NCI-H2227 (cell line): ENCODE measurements around the gene ZC3HAV1.
"Not testable (repeated sequence)": the region's sequence is repeated elsewhere in the genome, so short reads cannot be mapped to it uniquely, and the experiment has no call there.

ENCODE experiments used
- DNase-seq: peaks from one replicate; lab custom pipeline; 2025; ENCODE audit not compliant: unreplicated experiment; lab: John Stamatoyannopoulos, UW

The ZC3HAV1 gene

GRCh38 chr7:139112741-139113250, 3.3 kb upstream of the ZC3HAV1 start:
- DNase-seq = no peak

DNA sequence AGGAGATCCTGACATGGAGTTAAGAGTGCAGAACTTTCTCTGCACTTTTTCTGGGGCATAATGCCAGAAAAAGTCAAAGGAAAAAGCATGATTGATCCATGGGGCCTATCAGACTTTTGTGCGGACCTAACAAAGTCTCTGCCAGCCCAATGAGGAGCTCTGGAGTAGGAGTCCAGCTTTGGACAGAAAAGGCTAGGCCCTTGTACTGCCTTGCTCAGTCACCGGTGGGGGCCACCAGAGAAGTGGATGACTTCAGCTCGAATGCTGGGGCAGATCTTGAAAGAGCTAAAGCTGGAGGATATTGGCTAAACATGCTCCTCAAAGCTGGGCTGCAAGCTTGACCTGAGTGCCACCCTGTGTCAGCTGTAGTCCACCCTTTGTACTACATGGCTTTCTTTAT, 2.8 kb upstream of the ZC3HAV1 start:
- no peak for DNase-seq

- no peak for DNase-seq
These were observed 2.3 kb upstream of the ZC3HAV1 start for GRCh38 chr7:139111811-139112301.

GRCh38 chr7:139111147-139111546, 1.6 kb upstream of the ZC3HAV1 start:
- DNase-seq = no peak

DNA sequence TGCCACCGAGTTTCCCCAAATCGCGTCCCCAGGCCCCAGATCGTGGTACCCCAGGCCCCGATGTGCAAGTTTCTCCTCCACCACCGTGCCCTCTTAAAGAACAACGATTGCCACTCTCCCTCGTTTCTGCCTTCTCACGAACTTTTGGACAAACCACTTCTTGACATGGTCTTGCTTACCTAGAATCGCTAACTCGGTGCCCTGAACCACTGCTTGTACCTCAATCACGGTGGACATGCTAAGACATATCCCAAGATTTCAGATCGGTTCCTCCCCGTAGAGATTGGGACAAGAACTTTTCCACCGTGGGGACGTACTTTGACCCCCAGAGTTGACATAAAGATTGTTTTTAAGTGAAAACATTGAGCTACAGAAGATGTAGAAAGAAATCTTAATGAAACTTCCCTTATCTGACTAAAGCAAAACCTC, 477 bp upstream of the ZC3HAV1 start:
- DNase-seq = no peak

DNA sequence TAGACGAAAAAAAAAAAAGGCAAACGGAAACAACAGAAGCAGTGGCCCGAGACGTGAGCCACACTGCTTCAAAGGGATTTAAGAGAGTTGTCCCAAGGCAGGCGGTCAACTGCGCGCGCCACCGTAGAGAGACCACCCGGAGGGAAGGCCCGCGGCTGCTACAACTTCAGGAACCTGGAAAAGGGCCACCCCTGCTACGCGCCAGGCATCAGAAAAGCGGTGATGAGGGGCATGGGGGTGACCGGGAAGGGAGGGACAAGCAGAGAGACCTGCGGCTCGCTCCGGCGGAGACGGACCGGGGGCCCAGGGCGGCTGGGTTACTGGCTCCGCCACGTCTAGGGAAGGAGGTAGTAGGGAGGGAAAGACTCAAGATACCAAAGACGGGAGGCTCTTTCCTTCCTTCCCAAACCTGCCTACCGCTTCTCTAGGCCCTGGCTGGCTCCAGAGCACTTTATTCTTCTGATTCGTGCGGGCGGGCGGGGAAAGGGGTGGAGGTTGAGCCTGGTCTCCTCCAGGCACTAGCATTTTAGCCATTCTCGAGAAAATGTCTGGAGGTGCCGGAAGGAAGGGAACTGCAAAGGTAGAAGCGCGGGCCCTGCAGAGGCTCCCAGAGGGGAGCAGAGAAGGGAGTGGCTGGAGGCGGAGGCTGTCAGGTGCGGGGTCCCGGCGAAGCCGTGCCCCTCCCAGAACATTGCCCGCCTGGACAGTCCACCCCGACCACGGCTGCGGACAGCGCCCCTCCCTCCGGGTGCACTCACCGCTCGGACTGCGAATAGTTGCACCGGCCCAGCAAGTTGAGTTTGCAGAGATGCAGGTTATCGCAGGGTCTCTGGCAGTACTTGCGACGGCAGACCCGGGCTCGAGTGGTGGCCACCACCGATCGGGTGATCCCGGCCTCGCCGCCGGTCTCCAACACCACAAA, 993 bp downstream of the ZC3HAV1 start:
- peak; percentile 59 for DNase-seq

- no peak for DNase-seq
These were observed 2.6 kb downstream of the ZC3HAV1 start for GRCh38 chr7:139106959-139107358.

DNA sequence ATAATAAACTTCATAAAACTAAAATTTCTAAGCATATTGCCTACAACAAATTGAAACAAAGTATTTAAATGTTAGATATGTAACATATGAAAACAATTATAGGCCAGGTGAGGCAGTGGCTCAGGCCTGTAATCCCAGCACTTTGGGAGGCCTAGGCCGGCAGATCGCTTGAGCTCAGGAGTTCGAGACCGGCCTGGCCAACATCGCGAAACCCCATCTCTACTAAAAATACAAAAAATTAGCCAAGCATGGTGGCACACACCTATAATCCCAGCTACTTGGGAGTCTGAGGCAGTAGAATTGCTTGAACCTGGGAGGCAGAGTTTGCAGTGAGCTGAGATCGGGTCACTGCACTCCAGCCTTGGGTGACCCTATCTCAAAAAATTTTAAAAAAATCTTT, 3.3 kb downstream of the ZC3HAV1 start:
- DNase-seq = not testable (repeated sequence)

- no peak for DNase-seq
These were observed 4.0 kb downstream of the ZC3HAV1 start for GRCh38 chr7:139105484-139105883.

GRCh38 chr7:139104091-139104450, 5.4 kb downstream of the ZC3HAV1 start:
- DNase-seq = no peak

- no peak for DNase-seq
These were observed 6.3 kb downstream of the ZC3HAV1 start for GRCh38 chr7:139103057-139103815.

GRCh38 chr7:139101637-139102158, 7.8 kb downstream of the ZC3HAV1 start:
- not testable (repeated sequence) for DNase-seq

- no peak for DNase-seq
These were observed 10.2 kb downstream of the ZC3HAV1 start for GRCh38 chr7:139099172-139099947.

DNA sequence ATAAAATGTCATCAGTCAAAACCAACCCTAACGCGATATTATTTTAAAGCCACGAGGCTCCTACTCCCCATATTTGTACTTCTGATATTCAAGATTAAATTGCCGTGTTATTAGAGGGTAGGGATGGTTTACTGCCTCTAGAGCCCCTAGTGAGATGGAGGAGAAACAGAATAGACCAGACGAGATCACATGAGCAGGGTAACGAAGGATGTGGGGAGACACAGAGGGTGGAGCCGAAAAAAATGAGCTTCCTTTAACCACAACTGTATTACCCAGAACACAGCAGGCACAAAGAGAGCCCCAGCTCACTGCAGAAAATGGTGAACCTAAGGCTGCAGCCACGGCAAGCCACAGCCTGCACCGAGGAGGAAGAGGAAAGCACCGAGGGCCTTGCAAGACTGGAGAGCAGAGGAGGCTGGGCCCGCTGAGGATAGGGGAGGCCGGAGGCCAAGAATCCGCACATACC, 14.3 kb downstream of the ZC3HAV1 start:
- peak; percentile 53 for DNase-seq

DNA sequence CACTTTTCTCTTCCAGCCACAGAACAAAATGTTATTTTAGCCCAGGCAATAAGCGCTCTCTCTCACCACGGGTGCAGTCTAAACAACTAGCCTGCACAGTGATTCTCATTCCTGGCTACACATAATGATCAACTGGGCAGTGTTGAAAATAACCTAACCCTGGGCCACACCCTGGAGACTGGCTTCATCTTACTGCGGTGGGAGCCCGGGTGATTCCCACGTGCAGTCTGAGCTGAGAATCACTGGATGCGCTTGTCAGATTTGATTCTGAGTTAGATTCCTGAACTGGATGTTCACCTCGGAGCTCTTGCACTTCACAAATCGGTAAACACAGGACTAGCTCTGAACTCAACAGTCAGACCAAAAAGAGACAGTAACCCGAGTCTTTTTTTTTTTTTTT, 14.9 kb downstream of the ZC3HAV1 start:
- DNase-seq = peak; percentile 27

GRCh38 chr7:139094030-139094429, 15.5 kb downstream of the ZC3HAV1 start:
- DNase-seq = no peak

- not testable (repeated sequence) for DNase-seq
These were observed 16.0 kb downstream of the ZC3HAV1 start for GRCh38 chr7:139093512-139093911.

DNA sequence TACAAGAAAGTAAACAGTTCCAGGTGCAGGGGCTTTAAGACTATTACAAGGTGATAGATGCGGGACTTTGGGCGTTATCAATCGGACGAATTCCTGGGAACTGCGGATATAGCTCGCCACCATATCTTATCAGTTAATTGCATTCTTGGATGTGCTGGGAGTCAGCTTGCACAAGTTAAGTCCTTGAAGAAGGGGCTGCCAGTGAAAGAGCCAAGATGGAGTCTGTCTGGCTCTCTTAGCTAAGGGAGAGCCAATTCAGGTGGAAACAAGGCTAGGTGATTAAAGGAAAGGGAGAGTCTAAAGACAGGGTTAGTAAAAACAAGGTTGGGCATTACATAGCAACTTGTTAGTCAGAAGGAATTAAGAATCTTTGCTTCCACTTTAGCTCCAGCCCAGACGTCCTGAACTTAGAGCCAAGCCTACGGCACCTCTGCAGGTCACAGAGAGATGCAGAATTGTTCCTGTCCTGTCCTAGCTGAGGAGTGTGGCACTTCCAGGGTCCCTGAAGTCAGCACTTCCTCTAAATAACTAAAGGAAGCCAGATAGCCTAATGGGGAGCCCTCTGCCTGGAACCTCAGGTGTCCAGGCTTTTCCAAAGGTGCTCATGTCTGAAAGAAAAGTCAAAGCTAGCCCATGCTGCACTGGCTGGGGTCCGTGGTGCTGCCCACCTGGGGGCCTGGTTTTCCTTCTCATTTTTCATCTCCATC, 17.3 kb downstream of the ZC3HAV1 start:
- no peak for DNase-seq

DNA sequence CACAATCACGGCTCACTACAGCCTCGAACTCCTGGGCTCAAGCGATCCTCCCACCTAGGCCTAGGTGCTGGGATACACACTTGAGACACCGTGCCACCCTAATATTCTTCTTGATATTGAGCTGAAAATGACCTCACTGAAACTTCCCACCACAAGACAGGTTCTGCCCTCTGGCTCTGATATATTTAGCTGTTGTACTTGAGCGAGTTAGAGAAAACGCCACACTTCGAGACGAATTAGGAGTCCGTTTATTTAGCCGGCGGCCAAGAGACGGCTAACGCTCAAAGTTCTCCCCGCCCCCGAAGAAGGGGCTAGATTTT, 17.9 kb downstream of the ZC3HAV1 start:
- no peak for DNase-seq

- DNase-seq = no peak
These were observed 20.4 kb downstream of the ZC3HAV1 start for GRCh38 chr7:139089118-139089517.
